Panc1 (cell line): Measurements from ENCODE around the gene YJU2. TPM values are rescaled to one million over a fixed set of nuclear protein-coding genes. Genes with fewer than 3 reads are reported as not detected.
"Not testable (repeated sequence)": the region's sequence is repeated elsewhere in the genome, so short reads cannot be mapped to it uniquely, and the experiment has no call there.

Experiments used
- ATAC-seq: fragments of 200-7000 bp; cut with Tn5 transposase; 2 replicates; pipeline ENCODE4 v1.9.1; 2020; ENCODE audit warnings: mild to moderate bottlenecking, moderate library complexity
- BruUV-seq: library from RNA; stranded (reverse); fragments of 400-500 nt; replicated peaks from 2 replicates; lab custom pipeline; 2021; lab: Mats Ljungman, UMichigan
- CTCF ChIA-PET: fragments of 300-600 bp; sonication (Branson Sonifier 250); formaldehyde crosslinking; loops from one replicate; lab custom pipeline; 2022; ENCODE audit warnings: antibody characterized with exemption; lab: Charles Lee
- POLR2A ChIA-PET: fragments of 300-600 bp; sonication (Branson Sonifier 250); formaldehyde crosslinking; loops from one replicate; lab custom pipeline; 2022; ENCODE audit warnings: antibody characterized with exemption; lab: Charles Lee
- DNase-seq: peaks from one replicate; pipeline ENCODE4 v3.0.0-alpha.2; 2010; ENCODE audit warnings: low read depth, low spot score
- H3K27ac ChIP-seq: 2 replicates; pipeline ENCODE4 v1.5.1; 2011; ENCODE audit warnings: mild to moderate bottlenecking, low read length, inconsistent platforms
- H3K27me3 ChIP-seq: fragments of 200-500 bp; sonication (Bioruptor generic); 2 replicates; pipeline ENCODE4 v1.6.0; 2014; ENCODE audit warnings: low read length, inconsistent platforms; ENCODE audit not compliant: control insufficient read depth, insufficient read depth
- H3K36me3 ChIP-seq: fragments of 200-500 bp; sonication (Bioruptor generic); 2 replicates; pipeline ENCODE4 v1.5.1; 2014; ENCODE audit warnings: inconsistent platforms, mild to moderate bottlenecking, low read length, moderate library complexity; ENCODE audit not compliant: control insufficient read depth, insufficient read depth
- H3K4me1 ChIP-seq: 2 replicates; pipeline ENCODE4 v1.5.1; 2011; ENCODE audit warnings: inconsistent platforms, mild to moderate bottlenecking, low read length, moderate library complexity; ENCODE audit not compliant: control insufficient read depth, insufficient read depth
- H3K4me3 ChIP-seq, 2 experiments: 2 replicates each; pipeline ENCODE4 v1.5.1; 2011 to 2012; ENCODE audit warnings: low read depth in 2 of 2, low read length in 2 of 2, mild to moderate bottlenecking in 2 of 2, inconsistent platforms in 1 of 2, moderate library complexity in 1 of 2
- H3K9me3 ChIP-seq: fragments of 200-500 bp; sonication (Bioruptor generic); 2 replicates; pipeline ENCODE4 v1.5.1; 2014; ENCODE audit warnings: low read depth, mild to moderate bottlenecking, inconsistent platforms, low read length, moderate library complexity; ENCODE audit not compliant: control insufficient read depth, insufficient read depth
- POLR2AphosphoS5 ChIP-seq: IDR thresholded peaks from 2 replicates; pipeline ENCODE4 v1.6.1; 2012; ENCODE audit warnings: mild to moderate bottlenecking, low read depth, low read length, moderate library complexity
- REST ChIP-seq, 2 experiments: IDR thresholded peaks; 2 replicates each; pipeline ENCODE4 v1.6.1; 2011 to 2012; ENCODE audit warnings: low read depth in 2 of 2, control low read depth in 1 of 2, low read length in 1 of 2, mild to moderate bottlenecking in 1 of 2, moderate library complexity in 1 of 2; ENCODE audit not compliant: insufficient read depth in 1 of 2
- SIN3A ChIP-seq: IDR thresholded peaks from 2 replicates; pipeline ENCODE4 v1.6.1; 2012; ENCODE audit warnings: low read depth, mild to moderate bottlenecking, low read length, moderate library complexity, borderline replicate concordance; ENCODE audit not compliant: insufficient read depth
- TCF7L2 ChIP-seq: IDR thresholded peaks from 2 replicates; pipeline ENCODE4 v1.6.1; 2011; ENCODE audit warnings: mild to moderate bottlenecking, low read depth, low read length, inconsistent platforms
- in situ Hi-C: cut with HindIII; loops from 2 replicates; pipeline ENCODE4 v1.10.0; 2016; ENCODE audit warnings: low sequenced_read_pairs, low pct_unique_long_range_greater_than_20kb
- intact Hi-C: fragments of 100-400 bp; cut with micrococcal nuclease; formaldehyde crosslinking; loops from one replicate; pipeline ENCODE4 v1.10.0; 2022; ENCODE audit not compliant: unreplicated experiment
- total RNA-seq: library from RNA; stranded (reverse); gene quantifications from one replicate; pipeline ENCODE4 v1.2.1, GENCODE V29; 2021; ENCODE audit not compliant: unreplicated experiment
- TF ChIP-seq, protein P1 (sequence below): fragments of 450-650 bp; IDR thresholded peaks from 2 replicates; pipeline ENCODE4 v1.5.1; 2017; ENCODE audit warnings: mild to moderate bottlenecking

YJU2 gene
- total RNA-seq, 1 experiment from 2014 or later: 15.9 TPM

GRCh38 chr19:4274321-4274686 is 27.4 kb downstream of the YJU2 start:
- H3K9me3 ChIP-seq, ATAC-seq, DNase-seq, intact Hi-C loops, H3K27ac ChIP-seq, H3K4me3 ChIP-seq, CTCF ChIA-PET, in situ Hi-C loops, H3K27me3 ChIP-seq, BruUV-seq, H3K4me1 ChIP-seq, H3K36me3 ChIP-seq: not testable (repeated sequence)
- POLR2A ChIA-PET: interaction anchor here (0.7 kb wide), 1 partner anchor 30 kb away, joined by 3 read pairs; no protein-coding TSS in a partner anchor

GRCh38 chr19:4277191-4277696 is 30.4 kb downstream of the YJU2 start:
- H3K9me3 ChIP-seq: no peaks in the 10 kb centered on the region
- POLR2A ChIA-PET: no interaction called here
- intact Hi-C loops: no loop called here

DNA sequence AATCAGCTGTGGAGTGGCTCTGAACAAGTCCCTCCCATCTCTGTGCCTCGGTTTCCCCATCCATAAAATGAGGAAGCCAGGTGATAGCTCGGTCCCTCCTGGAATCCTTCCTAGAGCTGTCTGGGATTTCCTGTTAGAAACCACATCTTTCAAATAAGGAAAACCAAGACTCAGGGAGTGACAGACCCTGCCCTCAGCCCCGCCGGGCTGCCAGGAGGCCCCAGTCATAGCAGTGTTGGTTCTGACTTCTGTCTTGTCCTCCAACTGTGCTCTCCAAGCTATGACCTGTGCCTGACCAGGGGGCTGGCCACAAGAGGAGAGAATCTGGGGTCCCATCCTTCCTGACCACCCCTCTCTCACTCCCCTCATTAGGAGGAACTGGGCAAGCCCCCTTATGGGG is 31.1 kb downstream of the YJU2 start:
- Histone ChIP-seq H3K36me3 (no peaks in the 10 kb centered on the region), H3K27ac (no peak overlapping the region), H3K9me3 (no peaks in the 10 kb centered on the region), H3K4me3 (no peak overlapping the region), H3K27me3 (no peaks in the 10 kb centered on the region; the same call in 1 of the 2 replicates), H3K4me1 (no peaks in the 10 kb centered on the region)
- no peak for TF ChIP-seq SIN3A
- POLR2A ChIA-PET: interaction anchor here (0.6 kb wide), 1 partner anchor 68 kb away, joined by 5 read pairs; no protein-coding TSS in a partner anchor
- intact Hi-C loops (no loop called here), in situ Hi-C loops (no loop called here)
- no TSS peak for BruUV-seq
- CTCF ChIA-PET: no interaction called here
- DNase-seq: no peak
- no peak for ATAC-seq

More at GRCh38 chr19:4277191-4277696, 30.4 kb downstream of the YJU2 start:
- DNase-seq (no peak), ATAC-seq (no peak)
- no TSS peak for BruUV-seq
- Histone ChIP-seq H3K4me3 (no peak overlapping the region), H3K27me3 (no peaks in the 10 kb centered on the region; the same call in 1 of the 2 replicates), H3K4me1 (no peaks in the 10 kb centered on the region), H3K36me3 (no peaks in the 10 kb centered on the region), H3K27ac (no peak overlapping the region)
- TF ChIP-seq SIN3A: no peak
- in situ Hi-C loops: no loop called here
- CTCF ChIA-PET: no interaction called here

GRCh38 chr19:4278419-4279266 is 31.8 kb downstream of the YJU2 start, which contains the start of gene SHD:
Gene SHD (plus strand): TSS chr19:4279266. CDS start chr19:4280064, 798 bp downstream.
- TF ChIP-seq SIN3A: no peak
- TF ChIP-seq, protein P1, sequence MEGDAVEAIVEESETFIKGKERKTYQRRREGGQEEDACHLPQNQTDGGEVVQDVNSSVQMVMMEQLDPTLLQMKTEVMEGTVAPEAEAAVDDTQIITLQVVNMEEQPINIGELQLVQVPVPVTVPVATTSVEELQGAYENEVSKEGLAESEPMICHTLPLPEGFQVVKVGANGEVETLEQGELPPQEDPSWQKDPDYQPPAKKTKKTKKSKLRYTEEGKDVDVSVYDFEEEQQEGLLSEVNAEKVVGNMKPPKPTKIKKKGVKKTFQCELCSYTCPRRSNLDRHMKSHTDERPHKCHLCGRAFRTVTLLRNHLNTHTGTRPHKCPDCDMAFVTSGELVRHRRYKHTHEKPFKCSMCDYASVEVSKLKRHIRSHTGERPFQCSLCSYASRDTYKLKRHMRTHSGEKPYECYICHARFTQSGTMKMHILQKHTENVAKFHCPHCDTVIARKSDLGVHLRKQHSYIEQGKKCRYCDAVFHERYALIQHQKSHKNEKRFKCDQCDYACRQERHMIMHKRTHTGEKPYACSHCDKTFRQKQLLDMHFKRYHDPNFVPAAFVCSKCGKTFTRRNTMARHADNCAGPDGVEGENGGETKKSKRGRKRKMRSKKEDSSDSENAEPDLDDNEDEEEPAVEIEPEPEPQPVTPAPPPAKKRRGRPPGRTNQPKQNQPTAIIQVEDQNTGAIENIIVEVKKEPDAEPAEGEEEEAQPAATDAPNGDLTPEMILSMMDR: no peak
- TF ChIP-seq TCF7L2: no peak
- TF ChIP-seq REST (IDR thresholded peaks at IDR 0.05; ENCODE audit: insufficient read depth in 1 of 2, low read depth in 2 of 2, low read length in 1 of 2): no peak
- no peak for TF ChIP-seq POLR2AphosphoS5
- in situ Hi-C loops (no loop called here), intact Hi-C loops (no loop called here)
- H3K27me3 ChIP-seq: no peaks in the 10 kb centered on the region; the same call in 1 of the 2 replicates
- no peaks in the 10 kb centered on the region for H3K9me3 ChIP-seq
- no peak within 1 kb of the TSS for H3K27ac ChIP-seq
- ChIA-PET CTCF (no interaction called here), POLR2A (interaction anchor here (0.5 to 0.6 kb wide), 2 partner anchors 19 to 68 kb away, joined by 5 read pairs; no protein-coding TSS in a partner anchor)
- H3K4me1 ChIP-seq: no peaks in the 10 kb centered on the region
- ATAC-seq: peak; percentile 50; the same call in 1 of the 2 replicates
- no TSS peak for BruUV-seq
- no peaks in the 10 kb centered on the region for H3K36me3 ChIP-seq
- DNase-seq: no peak
- H3K4me3 ChIP-seq: peak within 1 kb of the TSS; percentile 30
